GM18499 (cell line): ENCODE results near the gene PALM3.
A peak's percentile ranks its signal among the peaks of the same experiment; 100 is the strongest.
"Not testable (repeated sequence)": the region's sequence is repeated elsewhere in the genome, so short reads cannot be mapped to it uniquely, and the experiment has no call there.

Experiments
- ATAC-seq: cut with Tn5 transposase; IDR thresholded peaks from one replicate; pipeline ENCODE4 v1.9.1; 2021; ENCODE audit warnings: moderate number of reproducible peaks; ENCODE audit not compliant: insufficient read depth, unreplicated experiment

The PALM3 gene

DNA sequence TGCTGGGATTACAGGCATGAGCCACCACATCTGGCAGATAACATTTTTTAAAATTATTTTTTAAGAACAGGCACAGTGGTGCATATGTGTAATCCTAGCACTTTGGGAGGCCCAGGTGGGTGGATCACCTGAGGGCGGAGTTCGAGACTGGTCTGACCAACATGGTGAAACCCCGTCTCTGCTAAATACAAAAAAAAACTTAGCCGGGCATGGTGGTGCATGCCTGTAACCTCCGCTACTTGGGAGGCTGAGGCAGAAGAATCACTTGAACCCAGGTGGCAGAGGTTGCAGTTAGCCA, 631 bp upstream of the PALM3 start:
- ATAC-seq: no peak

DNA sequence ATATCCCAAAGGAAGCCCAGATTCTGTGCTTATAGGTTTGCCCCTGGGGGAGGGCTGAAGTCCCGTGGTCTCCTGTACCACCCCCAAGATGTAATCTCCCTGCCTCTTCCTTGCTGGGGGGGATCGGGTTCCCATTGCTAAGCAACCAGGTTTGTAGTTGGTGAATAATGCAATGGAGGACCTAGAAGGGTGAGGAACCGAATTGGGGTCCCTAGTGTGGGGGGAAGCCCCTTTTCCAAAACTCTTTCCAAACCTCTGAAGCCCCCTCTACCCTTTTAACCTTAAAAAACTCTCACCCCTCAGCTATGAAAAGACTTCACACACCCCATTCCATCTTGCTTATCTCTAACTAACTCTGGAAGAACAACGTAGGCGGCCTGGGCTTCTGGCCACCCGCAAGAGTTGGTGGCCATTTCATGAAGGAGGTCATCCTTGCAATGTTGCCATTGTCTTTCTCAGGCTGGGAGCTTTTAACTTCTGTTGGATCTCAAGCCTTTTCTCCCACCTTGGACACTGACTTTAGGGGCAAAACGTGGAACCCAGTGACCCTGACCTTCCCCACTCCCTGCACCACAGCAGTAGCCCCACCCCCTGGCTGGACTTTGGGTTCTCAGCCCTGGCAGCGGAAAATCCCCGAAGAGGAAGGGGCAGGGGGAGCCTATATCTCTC, 661 bp downstream of the PALM3 start:
- no peak for ATAC-seq

DNA sequence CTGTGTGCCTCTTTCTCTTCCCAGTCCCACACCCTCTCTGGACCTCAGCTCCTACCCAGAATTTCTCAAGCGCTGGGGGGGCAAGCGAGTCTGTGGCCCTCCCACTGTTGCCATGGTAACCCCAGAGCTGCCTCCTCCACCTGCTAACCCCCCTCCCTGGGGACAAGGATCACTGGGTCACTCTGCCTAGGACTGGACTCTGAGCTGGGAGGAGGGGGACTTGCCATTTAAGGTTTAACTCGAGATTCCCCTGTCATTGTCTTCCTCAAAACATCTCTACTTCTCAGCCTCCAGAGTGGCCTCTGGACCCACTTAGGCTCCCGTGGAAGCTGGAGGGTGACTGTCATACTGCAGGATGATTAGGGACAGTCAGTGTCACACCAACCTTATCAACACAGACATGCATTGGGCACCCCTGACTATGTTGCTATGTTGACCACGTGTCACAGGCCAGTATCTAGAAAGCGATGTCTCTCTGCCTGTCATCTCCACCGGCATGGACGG, 2.2 kb downstream of the PALM3 start:
- ATAC-seq: no peak

DNA sequence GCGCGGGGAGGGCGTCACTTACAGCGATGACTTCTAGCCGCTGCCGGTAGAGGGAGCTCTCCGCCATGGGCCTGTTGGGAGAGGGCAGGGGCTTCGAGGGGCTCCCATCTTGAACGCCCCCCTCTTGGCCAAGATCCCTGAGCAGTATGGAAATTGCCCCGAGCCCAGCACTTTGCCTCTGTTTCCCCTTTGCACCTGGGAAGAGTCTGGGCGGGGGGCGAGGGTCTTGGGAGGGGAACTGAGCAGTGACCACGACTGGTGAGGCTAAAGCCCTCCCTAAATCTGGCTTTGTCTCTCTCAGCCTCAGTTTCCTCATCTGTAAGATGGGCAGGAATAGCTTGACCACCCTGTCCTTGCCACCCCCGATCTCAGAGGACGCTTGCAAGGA, 2.8 kb downstream of the PALM3 start:
- ATAC-seq: no peak

DNA sequence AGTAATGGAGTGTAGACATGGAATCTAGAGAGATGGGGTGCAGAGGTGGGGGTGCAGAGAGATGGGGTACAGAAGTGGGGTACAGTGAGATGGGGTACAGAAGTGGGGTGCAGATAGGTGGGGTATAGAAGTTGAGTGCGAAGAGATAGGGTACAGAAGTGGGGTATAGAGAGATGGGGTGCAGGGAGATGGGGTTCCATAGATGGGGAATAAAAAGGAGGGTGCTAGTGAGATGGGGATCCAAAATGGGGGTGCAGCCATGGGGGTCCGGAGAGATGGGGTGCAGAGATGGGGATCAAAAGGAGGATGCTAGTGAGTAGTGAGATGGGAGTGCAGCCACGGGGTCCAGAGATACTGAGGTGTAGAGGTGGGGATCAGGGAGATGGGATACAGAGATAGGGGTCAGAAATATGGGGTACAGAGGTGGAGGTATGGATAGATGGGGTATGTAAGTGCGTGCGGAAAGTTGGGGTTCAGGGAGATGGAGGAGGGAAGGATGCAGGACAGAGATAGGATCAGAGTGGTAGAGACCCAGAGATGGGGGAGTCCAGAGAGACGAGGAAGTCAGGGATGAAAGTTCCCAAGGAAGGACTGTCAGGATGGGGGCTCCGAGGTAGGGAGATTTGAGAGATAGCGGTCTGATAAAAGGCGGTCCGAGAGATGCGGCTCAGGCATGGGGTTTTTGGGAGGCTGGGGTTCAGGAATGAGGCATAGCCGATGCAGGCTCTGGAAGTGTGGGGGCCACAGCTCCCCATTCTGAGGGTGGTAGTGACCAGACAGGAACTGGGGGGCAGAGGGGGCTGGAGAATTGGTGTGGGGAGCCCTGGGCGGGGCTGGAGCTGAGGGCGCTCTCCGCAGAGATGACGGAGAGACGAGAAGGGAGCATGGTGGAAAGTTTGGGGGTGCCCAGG, 3.4 kb downstream of the PALM3 start:
- ATAC-seq: no peak

DNA sequence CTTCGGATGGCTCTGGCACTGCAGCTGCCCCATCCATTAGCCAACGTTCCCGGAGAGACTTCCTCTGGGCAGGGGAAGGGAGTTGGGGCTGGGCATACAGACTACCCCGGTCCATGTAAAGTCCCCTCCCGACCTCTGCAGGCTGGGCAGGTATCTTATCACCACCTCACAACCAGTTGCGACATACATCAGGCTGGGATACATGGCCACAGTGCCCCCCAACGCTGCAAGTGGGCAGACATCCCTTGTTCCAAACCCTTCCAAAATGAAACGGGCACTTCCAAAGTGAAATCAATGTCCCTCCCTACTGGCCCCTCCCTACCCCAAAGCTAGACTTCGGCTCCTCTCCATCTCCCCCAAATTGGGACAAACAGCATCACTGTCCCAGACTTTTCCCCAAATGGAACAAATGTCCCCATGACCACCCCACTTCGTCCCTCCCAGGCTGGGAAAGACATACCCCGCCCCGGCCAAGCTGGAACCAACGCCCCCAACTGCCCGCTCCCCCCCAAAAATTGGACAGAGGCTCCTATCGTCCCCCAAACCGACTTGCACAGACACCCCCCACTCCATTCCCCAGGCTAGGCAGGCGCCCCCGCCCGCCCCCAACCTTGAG, 5.0 kb downstream of the PALM3 start:
- ATAC-seq: no peak

DNA sequence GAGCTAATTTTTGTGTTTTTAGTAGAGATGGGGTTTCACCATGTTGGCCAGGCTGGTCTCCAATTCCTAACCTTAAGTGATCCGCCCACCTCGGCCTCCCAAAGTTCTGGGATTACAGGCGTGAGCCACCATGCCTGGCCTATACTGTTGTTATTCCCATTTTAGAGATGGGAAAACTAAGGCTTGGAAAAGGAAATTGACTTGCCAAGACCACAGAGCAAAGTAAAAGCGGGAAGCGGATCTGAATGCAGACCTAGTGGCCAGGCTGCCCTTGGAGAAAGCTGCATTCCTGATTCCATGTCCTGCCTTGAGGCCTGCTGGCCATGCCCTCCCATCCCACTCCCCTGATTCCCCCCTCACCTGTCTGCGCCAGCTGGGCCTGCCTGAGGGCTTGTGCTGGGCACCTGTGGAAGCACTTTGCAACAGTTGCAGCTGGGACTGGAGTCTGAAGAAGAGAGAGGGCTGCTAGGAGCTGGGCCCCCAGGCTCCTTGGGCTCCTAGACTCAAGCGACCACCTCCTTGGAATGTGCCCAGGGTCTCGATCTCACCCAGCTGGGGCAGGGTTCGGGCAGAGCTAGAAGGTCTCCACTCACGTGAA, 5.7 kb downstream of the PALM3 start:
- no peak for ATAC-seq

DNA sequence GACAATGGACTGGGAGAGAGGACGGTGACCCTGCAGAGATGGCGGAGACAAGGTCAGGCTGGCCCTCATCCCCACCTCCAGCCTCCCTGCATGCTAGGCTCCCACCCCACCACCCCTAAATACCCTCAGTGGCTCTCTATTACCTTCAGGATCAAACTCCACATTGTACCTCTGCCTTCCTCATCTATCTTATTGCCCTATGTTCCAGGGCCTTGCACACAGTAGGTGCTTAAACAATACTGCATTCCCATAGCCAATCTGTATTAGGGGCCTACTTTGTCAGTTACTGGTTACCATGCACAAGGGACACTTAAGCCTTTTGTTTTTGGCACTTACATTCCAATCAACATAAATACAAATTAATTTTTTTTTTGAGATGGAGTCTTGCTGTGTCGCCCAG, 6.5 kb downstream of the PALM3 start:
- ATAC-seq: no peak

DNA sequence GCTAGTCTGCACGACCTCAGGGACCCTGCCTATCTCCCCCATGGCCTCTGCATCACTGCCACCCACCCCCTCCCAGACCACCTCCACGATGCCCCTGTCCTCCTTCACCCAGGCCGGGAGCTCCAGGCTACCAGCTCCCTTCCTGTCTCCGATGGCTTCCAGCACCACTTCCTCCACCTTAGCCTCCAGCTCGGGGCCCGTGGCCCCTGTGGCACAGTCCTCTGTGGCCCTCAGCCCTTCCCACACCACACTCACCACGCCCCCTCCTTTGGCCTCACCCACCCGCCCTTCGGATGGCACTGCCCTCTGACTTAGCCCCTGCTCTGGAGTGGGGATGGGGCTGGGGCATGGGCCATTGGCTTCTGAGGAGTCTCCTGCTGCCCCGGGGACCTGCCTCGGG, 7.2 kb downstream of the PALM3 start:
- no peak for ATAC-seq

DNA sequence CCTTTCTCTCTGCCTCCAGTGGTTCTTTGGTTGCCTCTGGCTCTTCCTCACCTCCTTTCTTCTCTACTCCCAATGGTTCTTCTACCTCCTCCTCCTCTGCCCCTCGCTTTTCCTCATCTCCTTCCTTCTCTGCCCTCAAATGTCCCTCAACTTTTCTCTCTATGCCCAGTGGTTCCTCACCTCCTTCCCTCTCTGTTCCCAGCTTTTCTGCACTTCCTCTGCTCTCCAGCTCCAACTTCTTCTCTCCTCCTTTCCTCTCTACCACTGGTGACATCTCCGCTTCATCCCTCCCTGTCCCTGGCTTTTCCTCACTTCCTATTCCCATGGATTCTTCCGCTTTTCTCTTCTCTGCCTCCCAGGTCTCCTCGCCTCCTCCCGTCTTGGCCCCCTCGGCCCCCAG, 7.8 kb downstream of the PALM3 start:
- ATAC-seq: no peak

DNA sequence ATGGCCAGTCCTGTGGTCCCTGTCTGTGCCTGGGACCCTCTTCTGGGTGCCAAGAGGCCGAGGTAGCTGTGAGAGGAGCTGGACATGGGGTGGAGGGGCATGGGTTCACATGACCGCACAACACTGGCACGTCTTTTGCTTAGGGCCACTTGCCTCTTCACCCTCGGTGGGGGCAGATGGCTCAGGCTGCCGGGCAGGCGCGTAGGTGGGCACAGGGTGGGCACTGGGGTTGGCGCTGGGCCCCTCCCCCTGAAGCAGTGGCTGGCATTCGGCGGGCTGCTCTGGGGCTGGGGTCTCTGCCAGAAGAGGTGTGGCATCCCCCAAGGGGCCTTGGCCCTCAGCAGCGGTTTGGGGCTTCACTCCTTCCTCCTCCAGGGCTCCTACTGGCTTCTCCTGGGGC, 8.4 kb downstream of the PALM3 start:
- ATAC-seq: no peak

DNA sequence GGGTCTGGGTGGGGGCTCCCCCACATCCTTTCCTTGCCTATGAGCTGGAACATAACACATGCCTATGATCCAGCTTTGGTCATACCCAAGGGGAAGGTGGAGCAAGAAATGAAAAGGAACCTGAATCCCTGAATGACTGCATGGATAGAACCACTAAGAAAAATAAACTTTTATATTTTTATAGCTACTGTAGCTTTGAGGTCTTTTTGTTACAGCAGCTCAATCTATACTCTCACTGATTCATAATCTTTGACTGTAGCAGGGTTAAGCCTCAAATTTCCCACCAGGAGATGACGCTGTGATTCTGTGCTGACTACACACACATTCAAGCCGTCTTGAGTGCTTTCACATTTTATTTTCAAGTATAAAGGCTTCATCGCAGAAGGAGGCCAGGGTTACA, 8.8 kb downstream of the PALM3 start:
- ATAC-seq: no peak

DNA sequence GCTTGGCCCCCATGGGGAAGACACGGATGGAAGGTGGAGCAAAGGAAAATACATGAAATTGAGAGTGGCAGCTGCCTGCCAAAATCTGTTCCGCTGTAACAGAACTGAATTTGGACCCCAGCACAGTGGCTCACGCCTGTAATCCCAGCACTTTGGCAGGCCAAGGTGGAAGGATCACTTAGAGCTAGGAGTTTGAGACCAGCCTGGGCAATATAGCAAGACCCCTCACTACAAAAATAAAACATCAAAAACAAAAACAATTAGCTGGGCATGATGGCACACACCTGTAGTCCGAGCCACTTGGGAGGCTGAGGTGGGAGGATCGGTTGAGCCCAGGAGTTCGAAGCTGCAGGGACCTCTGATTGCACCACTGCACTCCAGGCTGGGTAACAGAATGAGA, 9.4 kb downstream of the PALM3 start:
- no peak for ATAC-seq

DNA sequence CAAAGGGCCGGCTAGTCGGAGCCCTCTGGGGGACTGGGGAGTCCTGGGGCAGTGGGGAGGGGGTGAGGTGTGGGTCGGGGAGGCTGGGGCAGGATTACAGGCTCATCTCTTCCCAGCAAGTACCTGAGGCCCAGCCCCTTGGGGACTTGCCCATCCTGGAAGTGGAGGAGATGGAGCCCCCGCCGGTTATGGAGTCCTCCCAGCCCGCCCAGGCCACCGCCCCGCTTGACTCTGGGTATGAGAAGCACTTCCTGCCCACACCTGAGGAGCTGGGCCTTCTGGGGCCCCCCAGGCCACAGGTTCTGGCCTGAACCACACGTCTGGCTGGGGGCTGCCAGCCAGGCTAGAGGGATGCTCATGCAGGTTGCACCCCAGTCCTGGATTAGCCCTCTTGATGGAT, 9.9 kb downstream of the PALM3 start:
- no peak for ATAC-seq

DNA sequence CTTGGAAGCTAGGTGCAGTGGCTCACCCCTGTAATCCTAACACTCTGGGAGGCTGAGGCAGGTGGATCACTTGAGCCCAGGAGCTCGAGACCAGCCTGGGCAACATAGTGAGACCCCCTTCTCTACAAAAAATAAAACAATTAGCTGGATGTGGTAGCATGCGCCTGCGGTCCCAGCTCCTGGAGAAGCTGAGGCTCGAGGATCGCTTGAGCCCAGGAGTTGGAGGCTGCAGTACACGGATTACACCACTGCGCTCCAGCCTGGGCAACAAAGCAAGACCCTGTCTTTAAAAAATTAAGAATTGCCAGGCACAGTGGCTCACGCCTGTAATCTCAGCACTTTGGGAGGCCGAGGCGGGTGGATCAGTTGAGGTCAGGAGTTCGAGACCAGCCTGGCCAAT, 10.9 kb downstream of the PALM3 start:
- ATAC-seq: not testable (repeated sequence)

DNA sequence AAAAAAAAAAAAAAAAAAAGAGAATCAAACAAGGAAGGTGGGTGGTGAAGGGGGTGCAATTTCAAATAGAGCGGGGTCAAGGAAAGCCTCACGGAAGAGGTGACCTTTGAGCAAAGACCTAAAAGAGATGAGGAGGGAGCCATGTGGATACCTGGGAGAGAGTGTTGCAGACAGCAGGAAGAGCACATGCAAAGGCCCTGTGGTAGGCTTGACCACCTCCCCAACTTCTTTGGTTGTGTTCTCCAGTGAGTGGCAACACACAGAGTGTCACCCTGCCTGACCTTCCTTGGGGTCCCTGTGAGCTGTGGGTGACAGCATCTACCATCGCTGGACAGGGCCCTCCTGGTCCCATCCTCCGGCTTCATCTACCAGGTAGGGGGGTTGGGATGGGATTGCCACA, 11.4 kb downstream of the PALM3 start:
- no peak for ATAC-seq

DNA sequence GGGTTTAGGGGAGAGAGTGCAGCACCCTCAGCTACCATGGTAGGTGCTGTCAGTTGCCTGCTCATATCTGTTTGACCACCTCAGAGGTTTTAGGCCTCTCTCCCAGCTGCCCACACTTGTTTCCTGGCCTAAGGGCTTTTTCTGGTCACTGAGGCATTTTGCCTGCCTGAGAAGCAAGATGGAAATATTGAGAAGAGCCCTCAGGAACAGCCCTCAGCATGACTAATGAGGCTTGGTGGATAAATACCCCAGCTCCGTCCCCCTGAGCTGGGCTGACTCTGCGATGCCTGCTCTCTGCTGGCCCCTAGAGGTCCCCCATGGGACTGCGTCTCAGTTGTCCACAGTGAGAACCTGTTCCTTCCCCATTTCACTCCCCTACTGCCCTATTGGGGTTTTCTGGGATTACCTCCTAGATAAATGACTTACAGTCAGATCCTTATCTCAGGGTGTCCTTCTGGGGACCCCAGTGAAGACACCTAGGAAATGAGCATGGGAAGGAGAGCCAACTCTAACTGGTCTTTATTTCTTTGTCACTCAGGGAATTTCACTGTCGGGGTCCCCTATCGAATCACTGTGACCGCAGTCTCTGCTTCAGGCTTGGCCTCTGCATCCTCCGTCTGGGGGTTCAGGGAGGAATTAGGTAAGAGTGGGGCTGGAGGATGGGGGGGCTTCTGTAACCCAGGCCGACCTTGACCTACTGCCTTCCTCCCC, 13.3 kb downstream of the PALM3 start:
- ATAC-seq: no peak

DNA sequence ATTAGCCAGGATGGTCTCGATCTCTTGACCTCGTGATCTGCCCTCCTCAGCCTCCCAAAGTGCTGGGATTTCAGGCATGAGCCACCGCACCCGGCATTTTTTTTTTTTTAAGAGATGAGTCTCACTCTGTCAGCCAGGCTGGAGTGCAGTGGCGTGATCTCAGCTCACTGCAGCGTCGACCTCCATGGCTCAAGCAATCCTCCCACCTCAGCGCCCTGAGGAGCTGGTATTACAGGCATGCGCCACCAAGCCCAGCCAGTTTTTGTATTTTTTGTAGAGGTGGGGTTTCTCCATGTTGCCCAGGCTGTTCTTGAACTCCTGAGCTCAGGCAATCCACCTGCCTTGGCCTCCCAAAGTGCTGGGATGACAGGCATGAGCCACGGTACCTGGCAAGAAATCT, 14.0 kb downstream of the PALM3 start:
- not testable (repeated sequence) for ATAC-seq

DNA sequence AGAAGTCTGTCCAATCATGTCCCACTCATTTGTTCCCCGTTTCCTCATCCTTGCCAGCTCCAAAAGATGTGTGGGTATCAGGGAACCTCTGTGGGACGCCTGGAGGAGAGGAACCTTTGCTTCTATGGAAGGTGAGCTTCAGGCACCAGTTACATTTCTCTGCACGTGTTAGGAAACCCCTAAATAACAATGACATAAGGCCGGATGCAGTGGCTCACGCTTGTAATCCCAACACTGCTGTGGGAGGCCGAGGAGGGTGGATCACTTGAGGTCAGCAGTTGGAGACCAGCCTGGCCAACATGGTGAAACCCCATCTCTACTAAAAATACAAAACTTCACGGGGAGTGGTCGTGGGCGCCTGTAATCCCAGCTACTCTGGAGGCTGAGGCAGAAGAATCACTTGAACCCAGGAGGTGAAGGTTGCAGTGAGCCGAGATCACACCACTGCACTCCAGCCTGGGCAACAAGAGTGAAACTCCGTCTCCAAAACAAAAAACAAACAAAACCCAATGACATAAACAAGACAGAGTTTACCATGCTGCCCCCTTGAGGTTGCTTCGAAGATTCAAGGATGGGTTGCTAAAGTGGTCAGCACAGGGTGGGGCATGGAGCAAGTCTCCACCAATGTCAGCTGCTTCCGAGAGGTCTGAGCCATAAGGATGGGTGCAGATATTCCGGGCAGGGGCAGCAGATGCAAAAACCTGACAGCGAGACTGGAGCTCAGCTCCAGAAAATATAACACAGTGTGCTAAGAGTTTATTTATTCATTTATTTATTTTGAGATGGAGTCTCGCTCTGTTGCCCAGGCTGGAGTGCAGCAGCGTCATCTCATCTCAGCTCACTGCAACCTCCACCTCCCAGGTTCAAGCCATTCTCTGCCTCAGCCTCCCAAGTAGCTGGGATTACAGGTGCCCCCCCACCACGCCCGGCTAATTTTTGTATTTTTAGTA, 18.9 kb downstream of the PALM3 start:
- ATAC-seq: peak; percentile 64
